ENCODE measurements around the gene LRRC75B.
A peak's percentile ranks its signal among the peaks of the same experiment; 100 is the strongest.

The LRRC75B gene

GRCh38 chr22:24584871-24585411 lies 7.9 kb downstream of the LRRC75B start:
- no peak for DNase-seq

- no peak for DNase-seq
These were observed 8.6 kb downstream of the LRRC75B start for GRCh38 chr22:24584166-24584790.

DNA sequence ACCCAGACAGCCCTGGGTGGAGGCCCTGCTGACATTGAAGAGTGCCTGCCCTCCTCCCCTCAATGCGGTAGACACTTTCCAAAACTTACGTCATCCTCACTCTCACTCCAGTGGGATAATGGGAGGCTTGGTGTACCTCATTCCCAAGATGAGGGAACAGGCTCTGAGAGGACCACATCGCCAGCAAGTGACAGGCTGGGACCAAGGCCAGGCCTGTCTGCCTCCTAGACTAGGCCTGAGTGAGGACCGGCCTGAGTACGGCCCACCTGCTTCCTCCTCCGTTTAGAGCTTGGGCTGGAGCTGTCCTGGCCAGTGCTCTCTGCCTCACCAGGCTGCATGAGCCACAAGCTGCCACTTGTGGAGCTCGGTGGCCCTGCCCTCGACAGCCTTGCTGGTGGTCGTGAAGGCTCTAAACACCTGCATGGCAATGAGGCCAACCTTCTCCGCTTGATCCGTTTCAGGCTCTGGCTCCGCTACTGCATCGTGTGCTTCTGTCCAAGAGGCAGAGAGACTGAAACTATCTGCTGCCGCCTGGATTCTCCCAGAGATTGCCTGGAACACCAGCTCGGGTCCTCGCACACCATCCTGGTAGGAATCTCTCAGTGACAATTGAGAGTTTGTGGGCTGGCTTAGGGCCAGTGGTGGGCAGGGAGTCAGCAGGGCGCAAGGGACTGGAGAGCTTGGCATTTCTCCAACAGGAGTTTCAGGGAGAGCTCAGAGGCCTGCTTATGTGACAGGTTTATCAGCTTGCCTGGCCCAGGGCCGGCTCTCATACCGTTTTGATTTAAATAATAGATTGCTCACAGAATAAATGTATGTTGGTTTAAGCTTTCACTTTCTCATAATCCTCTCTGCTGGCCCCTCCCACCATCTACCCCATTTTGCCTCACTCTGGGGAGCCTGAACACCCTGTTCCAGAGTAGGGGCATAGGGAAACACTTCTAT lies 9.4 kb downstream of the LRRC75B start:
- DNase-seq: no peak

DNA sequence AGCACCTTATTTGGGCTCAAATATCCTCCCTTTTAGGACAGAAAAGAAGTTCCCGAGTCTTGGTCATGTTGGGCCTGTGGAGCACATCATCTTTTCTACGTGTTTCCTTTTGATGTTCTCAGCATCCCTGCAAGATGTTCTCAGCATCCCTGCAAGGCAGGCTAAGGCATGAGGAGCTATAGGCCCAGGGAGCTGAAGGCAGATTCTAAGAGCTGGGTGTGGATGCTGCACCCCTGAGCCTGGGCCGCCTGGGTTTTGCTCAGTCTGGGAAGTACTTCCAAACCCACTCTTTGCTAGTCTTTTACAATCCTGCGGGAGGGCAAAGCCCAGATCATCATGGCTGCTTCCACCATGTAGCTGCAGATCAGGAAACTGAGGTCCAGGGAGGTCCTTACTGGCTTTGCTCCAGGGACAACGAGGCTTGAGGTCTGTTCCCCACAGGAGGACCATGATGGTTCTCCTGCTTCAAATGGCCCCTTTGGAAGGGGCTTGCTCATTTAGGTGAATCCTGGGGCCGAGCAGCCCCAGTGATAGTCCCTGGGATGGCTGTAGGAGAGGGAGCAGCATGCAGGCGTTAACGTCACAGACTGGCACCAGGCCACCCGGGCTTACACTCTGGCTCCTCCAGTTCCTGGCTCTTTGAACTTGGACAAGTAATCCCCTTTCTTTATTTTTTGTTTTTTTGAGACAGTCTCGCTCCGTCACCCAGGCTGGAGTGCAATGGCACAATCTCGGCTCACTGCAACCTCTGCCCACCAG lies 10.6 kb downstream of the LRRC75B start:
- DNase-seq: no peak

DNA sequence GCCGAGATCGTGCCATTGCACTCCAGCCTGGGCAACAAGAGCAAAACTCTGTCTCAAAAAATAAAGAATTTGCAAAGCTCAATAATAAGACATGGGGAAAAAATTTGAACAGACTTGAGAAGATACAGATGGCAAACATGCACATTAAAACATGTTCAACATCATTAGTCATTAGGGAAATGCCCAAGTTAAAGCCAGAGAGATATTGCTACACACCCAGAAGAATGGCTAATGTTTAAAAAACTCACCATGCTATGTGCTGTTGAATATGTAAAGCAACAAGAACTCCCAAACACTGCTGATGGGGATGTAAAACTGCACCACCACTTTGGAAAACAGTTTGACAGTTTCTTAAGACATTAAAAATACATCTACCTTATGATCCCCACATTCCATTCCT lies 12.6 kb downstream of the LRRC75B start:
- DNase-seq: no peak

DNA sequence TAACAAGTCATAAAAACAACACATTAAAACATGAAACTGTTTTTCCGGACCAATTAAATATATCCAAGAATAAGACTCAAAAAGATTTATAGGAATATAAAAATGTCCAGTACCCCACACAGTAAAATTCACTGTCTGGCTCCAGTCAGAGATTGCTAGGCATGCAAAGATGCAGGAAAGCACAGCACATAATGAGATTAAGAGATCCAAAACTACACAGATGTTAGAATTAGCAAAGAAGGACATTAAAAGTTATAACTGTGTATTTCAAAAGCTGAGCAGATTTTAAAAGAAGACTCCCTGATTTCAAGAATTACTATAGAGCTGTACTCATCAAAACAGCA lies 13.6 kb downstream of the LRRC75B start:
- DNase-seq: no peak

DNA sequence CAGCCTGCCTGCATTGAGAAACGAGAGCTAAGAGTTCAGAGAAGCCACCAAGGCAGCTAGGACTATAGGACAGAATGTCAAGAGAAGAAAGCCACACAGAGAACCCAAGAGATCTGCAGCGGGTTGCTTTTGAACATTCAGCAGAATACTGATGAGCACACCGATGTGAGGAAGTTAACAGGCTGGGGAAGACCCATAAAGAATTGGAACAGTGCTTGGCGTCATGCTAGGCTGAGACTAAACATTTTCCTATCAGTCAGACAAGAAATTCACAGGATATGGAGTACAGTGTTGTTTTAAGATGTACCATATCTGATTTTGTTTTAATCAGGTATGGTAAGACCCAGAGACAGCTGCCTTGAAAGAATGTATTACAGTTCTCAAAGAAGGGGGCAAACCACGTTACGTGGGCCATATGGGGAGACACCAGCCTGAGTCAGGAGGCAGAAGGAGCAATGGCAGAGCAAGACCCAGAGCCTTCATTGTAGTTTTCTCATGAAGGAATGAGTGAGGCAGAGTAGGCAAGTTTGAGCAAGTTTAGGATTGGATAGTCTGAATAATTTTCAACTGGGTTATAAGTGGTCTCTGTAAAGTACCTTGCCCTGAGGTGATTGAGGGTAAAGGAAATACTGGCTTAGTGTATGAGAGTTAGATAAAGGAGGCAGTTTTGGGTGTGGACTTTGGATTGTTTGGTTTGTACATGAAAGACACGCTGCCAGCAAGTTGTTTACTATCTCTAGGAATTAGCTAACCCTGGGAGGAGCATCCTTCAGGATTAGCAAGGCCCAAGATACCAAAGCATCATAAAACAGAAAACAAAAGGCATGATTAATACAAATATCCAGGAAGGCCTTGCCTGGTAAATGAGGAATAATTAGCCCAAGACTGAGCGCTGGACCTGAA lies 14.3 kb downstream of the LRRC75B start:
- DNase-seq: no peak

- DNase-seq: no peak
These were observed 16.1 kb downstream of the LRRC75B start for GRCh38 chr22:24576778-24577177.

GRCh38 chr22:24571266-24571665 lies 21.6 kb downstream of the LRRC75B start:
- no peak for DNase-seq

DNA sequence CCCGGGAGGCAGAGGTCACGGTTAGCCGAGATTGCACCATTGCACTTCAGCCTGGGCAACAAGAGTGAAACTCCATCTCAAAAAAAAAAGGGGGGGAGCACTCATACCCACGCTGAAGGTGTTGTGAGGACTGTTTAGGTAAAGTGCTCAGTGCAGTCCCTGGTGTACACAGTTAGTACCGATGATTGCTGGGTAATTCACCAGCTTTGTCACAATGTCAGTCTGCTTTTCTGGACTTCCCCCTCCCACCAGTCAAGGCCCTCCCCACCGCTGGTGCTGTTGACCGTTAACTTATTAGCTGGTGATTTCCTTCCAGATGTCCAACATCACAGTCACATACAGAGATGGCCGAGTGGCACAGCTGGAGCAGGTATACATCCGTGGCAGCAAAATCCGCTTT lies 25.2 kb downstream of the LRRC75B start:
- no peak for DNase-seq

DNA sequence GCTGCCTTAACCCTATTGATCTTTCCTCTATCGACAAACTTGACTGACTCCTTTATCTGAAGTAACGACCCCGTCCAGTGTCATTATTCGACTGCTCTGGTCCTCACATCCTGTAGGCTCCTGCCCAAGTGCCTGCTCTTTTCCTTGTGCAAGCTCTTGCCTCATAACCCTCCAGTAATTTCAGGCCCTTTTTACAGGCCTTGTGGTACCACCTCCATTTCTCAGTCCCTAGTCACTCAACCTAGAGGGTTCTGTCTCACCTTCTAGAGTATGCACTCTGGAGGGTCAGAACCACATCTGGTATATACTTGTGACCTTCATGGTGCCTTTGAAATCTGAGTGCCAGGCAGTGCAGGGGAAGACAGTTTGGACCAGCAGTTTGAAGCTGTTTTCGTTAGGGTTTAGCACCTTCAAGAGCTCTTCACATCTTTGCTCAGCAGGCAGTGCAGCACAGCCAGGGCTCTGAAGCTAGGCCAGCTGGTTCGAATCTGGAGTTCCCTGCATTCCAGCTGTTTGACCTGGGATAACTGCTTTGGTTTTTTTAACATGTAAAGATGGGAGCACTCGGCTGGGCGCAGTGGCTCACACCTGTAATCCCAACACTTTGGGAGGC lies 25.9 kb downstream of the LRRC75B start:
- DNase-seq: no peak

DNA sequence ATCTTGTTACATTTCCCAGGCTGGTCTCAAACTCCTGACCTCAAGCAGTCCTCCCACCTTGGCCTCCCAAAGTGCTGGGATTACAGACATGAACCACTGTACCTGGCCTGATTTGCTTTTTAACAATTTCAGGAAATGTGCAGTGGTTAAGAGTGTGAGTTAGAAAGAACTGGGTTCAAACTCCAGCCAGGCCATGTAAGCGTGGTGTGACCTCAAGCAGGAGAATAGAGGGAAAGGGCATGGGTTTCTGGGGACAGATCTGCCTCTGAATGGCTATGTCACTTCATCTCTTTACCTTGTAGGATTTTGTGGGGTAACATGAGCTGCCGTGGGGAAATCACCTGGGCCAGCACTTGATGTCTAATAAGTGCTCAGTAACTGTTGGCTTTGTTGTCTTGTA lies 27.8 kb downstream of the LRRC75B start:
- no peak for DNase-seq

GRCh38 chr22:24564376-24565058 lies 28.4 kb downstream of the LRRC75B start:
- no peak for DNase-seq

- DNase-seq: no peak
These were observed 29.6 kb downstream of the LRRC75B start for GRCh38 chr22:24563246-24563645.

DNA sequence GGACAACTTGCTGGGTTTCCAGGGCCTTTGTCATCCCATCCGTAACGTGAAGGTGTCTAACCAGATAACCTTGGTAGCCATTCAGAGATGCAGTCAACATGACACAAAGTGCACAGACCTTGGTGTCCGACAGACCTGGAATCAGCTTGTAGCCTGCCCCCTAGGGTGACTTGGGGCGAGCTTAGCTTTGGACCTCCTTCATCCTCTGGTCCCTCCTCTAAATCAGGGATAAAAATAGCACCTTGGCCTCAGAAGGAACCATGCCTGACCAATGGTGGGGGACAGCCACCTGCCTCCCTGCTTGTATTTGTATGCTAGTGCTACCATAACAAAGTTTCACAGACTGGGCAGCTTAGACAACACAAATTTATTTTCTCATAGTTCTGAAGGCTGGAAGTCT lies 33.4 kb downstream of the LRRC75B start:
- DNase-seq: no peak

GRCh38 chr22:24555165-24556039 lies 37.5 kb downstream of the LRRC75B start, which contains the start of gene SNRPD3:
Gene SNRPD3 (plus strand): TSS chr22:24555999. CDS start chr22:24557675, 1,676 bp downstream.
- DNase-seq: peak; percentile 87 to 94

GRCh38 chr22:24554313-24555164 lies 38.3 kb downstream of the LRRC75B start, which contains the start of gene GUCD1:
Gene GUCD1 (minus strand): TSS chr22:24555138. CDS start chr22:24554991, 147 bp downstream.
- DNase-seq: no peak

DNA sequence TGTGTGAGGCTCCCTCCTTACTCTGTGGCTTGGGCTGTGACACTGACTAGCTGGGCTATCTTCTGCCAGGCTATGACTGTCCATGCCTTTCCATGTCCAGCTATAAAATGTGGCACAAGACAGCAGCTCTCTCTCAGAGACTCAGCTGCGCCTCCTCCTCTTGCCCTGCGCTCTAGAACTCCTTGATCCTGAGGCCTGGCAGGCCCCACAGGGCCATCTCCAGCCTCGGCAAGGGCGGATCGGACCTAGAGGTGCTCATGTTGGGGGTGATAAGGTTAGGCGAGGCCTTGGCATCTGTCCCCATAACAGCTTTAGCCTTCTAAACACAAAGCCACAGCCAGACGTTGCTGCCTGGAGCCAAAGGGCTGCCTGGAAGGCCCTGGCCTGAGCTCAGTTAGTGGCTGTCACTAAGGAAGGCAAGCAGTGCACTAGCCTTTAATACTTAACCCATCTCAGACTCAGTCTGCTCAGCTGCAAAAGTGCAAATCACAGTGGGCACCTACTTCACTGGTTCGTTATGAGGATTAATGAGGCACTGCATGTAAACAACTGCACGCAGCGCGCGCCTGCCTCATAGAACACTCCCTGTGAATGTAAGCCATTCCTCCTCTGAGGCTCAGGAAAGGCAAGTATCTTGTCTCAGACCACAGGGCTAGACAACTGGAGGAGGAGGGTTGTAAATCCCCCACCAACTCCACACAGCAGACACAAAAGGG lies 39.1 kb downstream of the LRRC75B start:
- no peak for DNase-seq
